Posterior vena cava (tissue), 2 donors: ENCODE data around the gene PEX19. TPM values are rescaled to one million over a fixed set of nuclear protein-coding genes. Genes with fewer than 3 reads are reported as not detected.

Experiments used
- DNase-seq: peaks from one replicate; pipeline ENCODE4 v3.0.0-alpha.2; 2020; ENCODE audit warnings: low spot score
- intact Hi-C, 2 donors: fragments of 100-400 bp; cut with DNase I; formaldehyde crosslinking; loops; one replicate each; pipeline versions ENCODE4 v1.14.1 to v1.14.2; 2022 to 2023
- total RNA-seq, 2 donors: library from RNA; stranded (reverse); fragmentation: NEBNext Ultra II Directional; extraction: Animal tissue kit (Norgen Biotek cat#: 25700); gene quantifications; one replicate each; pipeline ENCODE4 v1.2.1, GENCODE V29; 2021
- donor health status: DM: yes; HTN: yes; CAD: no.
- donor health status: DM: yes; HTN: yes; CAD: no.

The PEX19 gene
- total RNA-seq, 2 donors from 2014 or later: 54.0 to 60.0 TPM

- intact Hi-C loops: loop anchor here (10.0 kb wide), 2 partner anchors 56 to 146 kb away; partner anchors contain the start of gene CASQ1 (in 2 of the 2)
- no peak for DNase-seq
These were observed 33.9 kb downstream of the PEX19 start for GRCh38 chr1:160251011-160251410.

DNA sequence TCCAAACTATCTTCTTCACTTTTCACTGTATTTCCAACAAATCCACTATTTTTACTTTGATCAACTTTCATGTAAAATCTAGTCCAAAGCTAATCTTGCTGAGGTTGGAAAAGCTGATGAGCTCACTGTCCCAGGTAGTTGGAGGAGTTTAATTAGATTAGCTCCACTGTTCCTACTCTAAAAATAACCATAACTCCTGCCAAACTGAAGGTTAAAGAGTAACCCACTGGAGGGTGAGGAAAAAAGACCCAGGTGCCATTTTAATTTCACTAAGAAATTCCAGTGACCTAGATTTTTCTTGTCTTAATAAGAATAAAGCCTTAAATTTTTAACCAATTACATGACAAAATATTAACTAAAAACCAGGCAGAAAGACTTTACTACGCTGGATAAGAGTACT, 37.9 kb downstream of the PEX19 start:
- no peak for DNase-seq
- intact Hi-C loops: loop anchor here in 1 of 2 donors (10.0 kb wide), 1 partner anchor 142 kb away; no protein-coding TSS in a partner anchor

DNA sequence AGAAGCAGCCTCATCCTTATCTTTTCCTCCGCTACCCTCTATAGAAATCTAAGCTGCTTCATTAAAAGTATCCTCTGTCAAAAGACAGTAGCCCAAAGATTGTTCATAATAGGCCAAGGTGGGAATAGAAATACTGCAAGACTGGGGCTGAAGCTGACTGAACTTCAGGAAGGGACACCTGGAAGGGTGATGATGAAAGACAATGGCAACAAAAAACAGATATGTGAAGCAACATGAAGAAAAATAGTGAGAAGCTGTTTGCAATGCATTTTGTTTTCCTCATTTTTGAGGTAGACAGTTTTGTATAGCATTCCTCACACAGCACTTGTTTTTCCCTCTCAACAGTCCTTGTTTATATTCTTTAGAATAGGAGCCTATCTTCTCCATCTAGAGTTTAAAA, 39.5 kb downstream of the PEX19 start:
- no peak for DNase-seq
- intact Hi-C loops: loop anchor here in 1 of 2 donors (10.0 kb wide), 1 partner anchor 141 kb away; no protein-coding TSS in a partner anchor

GRCh38 chr1:160244209-160244608, 40.7 kb downstream of the PEX19 start:
- intact Hi-C loops: loop anchor here in 1 of 2 donors (10.0 kb wide), 1 partner anchor 139 kb away; no protein-coding TSS in a partner anchor
- DNase-seq: no peak

GRCh38 chr1:160243767-160244166, 41.2 kb downstream of the PEX19 start:
- no peak for DNase-seq
- intact Hi-C loops: loop anchor here in 1 of 2 donors (10.0 kb wide), 1 partner anchor 139 kb away; no protein-coding TSS in a partner anchor

GRCh38 chr1:160239582-160240299, 45.2 kb downstream of the PEX19 start:
- intact Hi-C loops: loop anchor here in 1 of 2 donors (10.0 kb wide), 1 partner anchor 135 kb away; no protein-coding TSS in a partner anchor
- DNase-seq: no peak

DNA sequence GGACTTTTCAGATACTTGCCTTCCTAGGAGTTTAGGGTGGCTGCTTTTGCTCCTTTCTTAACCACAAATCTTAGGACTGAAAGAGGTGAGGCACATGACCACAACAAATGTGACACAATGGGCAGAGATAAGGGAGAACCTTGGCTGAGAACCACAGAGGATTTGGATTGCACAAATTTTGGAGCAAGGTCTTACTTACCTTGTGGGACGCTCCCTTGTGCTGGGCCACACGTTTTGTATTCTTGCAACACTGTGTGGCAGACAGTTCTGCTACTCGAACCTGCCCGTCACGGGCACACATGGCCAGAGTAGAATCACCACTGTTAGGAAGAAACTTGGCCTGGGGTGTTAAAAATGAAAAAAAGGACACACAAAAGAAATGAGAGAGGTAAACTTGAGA, 46.5 kb downstream of the PEX19 start:
- intact Hi-C loops: no loop called here
- no peak for DNase-seq

- intact Hi-C loops: no loop called here
- no peak for DNase-seq
These were observed 47.4 kb downstream of the PEX19 start for GRCh38 chr1:160237558-160237957.

DNA sequence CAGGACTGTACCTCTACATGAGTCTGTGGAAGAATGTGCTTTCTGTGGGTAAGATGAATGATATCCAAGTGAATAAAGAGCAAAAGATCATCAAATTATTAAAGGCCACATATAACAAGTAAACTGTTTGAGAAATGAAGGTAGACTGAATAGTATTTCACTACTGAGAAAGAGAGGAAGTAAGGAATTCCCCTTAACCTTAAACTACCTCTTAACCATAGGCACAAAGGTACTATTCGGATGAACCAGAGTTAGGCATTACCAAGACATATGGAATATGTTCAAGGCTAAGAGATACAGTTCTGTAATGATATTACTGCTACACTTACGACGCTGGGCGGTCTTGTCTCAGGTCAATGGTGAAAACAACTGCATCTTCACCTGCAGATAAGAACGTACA, 48.1 kb downstream of the PEX19 start:
- intact Hi-C loops: no loop called here

DNA sequence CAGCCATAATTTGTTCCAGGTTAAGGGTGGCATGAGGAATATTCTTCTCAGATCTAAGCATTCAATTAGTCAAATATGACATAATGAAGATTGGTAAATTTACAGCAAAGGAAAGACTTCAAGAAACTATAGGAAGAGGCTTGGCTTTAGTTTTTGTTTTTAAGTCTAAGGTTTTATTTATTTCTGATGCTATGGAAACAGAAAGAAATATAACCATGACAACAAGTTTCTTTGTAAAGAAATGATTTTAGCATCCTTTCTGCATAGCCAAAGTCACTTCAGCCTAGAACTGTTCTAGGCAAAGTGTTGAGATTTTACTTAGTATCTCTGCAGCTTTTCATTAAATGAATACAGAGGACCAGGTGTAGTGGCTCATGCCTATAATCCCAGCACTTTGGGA, 52.0 kb downstream of the PEX19 start:
- intact Hi-C loops: no loop called here
- DNase-seq: no peak

More for the DNA sequence above, 48.1 kb downstream of the PEX19 start:
- no peak for DNase-seq

GRCh38 chr1:160228431-160228830, 56.5 kb downstream of the PEX19 start:
- intact Hi-C loops: no loop called here

GRCh38 chr1:160227561-160227960, 57.4 kb downstream of the PEX19 start:
- intact Hi-C loops: no loop called here

More at GRCh38 chr1:160228431-160228830, 56.5 kb downstream of the PEX19 start:
- no peak for DNase-seq

GRCh38 chr1:160227034-160227433, 57.9 kb downstream of the PEX19 start:
- no peak for DNase-seq
- intact Hi-C loops: no loop called here

More at GRCh38 chr1:160227561-160227960, 57.4 kb downstream of the PEX19 start:
- DNase-seq: no peak

Other genes with a start within 250 kb of the PEX19 start
- gene KCNJ10, start 215.0 kb downstream of the PEX19 start, total RNA-seq: under 1 TPM in 1 of 2 donors, not detected in 1; 0.19 TPM
- not detected for gene KCNJ9, start 203.6 kb downstream of the PEX19 start, total RNA-seq
- 10 to 100 TPM; 16.0 to 17.4 TPM for gene IGSF8, start 186.5 kb downstream of the PEX19 start, total RNA-seq
- 10 to 100 TPM in 1 of 2 donors, 1 to 10 TPM in 1; 4.1 to 10.8 TPM for gene ATP1A2, start 169.4 kb downstream of the PEX19 start, total RNA-seq
- not detected for gene ATP1A4, start 133.5 kb downstream of the PEX19 start, total RNA-seq
- gene CASQ1, start 94.6 kb downstream of the PEX19 start, total RNA-seq: 10 to 100 TPM in 1 of 2 donors, 1 to 10 TPM in 1; 4.5 to 10.4 TPM
- 100 to 1,000 TPM; 299 to 410 TPM for gene PEA15, start 79.7 kb downstream of the PEX19 start, total RNA-seq
- 10 to 100 TPM; 95.3 to 95.5 TPM for gene DCAF8, start 22.6 kb downstream of the PEX19 start, total RNA-seq
- gene COPA, start 58.1 kb upstream of the PEX19 start, total RNA-seq: 100 to 1,000 TPM; 165 to 172 TPM
- 10 to 100 TPM; 57.3 to 78.9 TPM for gene NCSTN, start 58.2 kb upstream of the PEX19 start, total RNA-seq
- under 1 TPM in 1 of 2 donors, not detected in 1; 0.14 TPM for gene NHLH1, start 81.9 kb upstream of the PEX19 start, total RNA-seq
- gene VANGL2, start 115.4 kb upstream of the PEX19 start, total RNA-seq: 1 to 10 TPM; 2.0 to 2.4 TPM
- 1 to 10 TPM in 1 of 2 donors, under 1 TPM in 1; 0.62 to 1.2 TPM for gene SLAMF6, start 238.1 kb upstream of the PEX19 start, total RNA-seq